Left cardiac atrium (tissue), 4 donors: Measurements from ENCODE around the gene ZC2HC1B. TPM values are rescaled to one million over a fixed set of nuclear protein-coding genes. Genes with fewer than 3 reads are reported as not detected.

Experiments used
- ATAC-seq, 2 donors: fragments of 200-7000 bp; cut with Tn5 transposase; one replicate each; pipeline ENCODE4 v1.9.1; 2020; ENCODE audit warnings: mild to moderate bottlenecking in 2 of 2, moderate library complexity in 2 of 2
- DNase-seq: peaks from one replicate; pipeline ENCODE4 v3.0.0-alpha.2; 2020
- intact Hi-C, 2 donors: fragments of 100-400 bp; cut with DNase I; formaldehyde crosslinking; loops; one replicate each; pipeline versions ENCODE4 v1.14.1 to v1.15.1; 2022 to 2023
- total RNA-seq, 2 donors: library from RNA; stranded (reverse); fragmentation: NEBNext Ultra II Directional; extraction: Animal tissue kit (Norgen Biotek cat#: 25700); gene quantifications; one replicate each; pipeline ENCODE4 v1.2.1, GENCODE V29; 2021
- donor health status: DM: no; HTN: yes; CAD: no.
- donor health status: DM: no; HTN: yes; CAD: no; lungs with severe emphysema.
- donor health status: DM: yes; HTN: yes; CAD: no.
- donor health status: Dilated cardiomyopathy.

Gene ZC2HC1B
- total RNA-seq, 2 donors from 2014 or later: not detected

- ATAC-seq: no peak
- intact Hi-C loops: no loop called here
- DNase-seq: no peak
Measured at GRCh38 chr6:143973097-143973966, 109.1 kb downstream of the ZC2HC1B start.

GRCh38 chr6:143974089-143974488 lies 109.8 kb downstream of the ZC2HC1B start:
- ATAC-seq: no peak
- DNase-seq: no peak
- intact Hi-C loops: no loop called here

DNA sequence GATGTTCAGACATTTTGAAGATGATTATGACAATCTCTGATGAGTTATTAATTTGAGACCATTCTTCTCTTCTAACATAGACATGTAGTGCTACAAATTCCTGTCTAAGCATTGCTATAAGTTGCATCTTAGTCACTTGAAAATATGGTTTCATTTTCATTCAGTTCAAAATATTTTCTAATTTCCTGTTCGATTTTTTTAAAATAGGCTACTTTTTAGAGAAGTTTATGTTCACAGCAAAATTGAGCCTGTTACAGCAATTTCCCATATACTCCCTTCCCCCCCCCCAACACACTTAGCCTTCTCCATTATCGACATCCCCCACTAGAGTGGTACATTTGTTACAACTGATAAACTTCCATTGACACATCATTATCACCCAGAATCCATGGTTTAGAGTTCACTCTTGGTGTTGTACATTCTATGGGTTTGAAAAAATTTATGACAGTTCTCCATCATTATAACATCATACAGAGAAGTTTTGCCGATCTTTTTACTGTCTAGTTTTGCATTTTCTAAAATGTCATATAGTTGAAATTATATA lies 112.6 kb downstream of the ZC2HC1B start:
- ATAC-seq (no peak), DNase-seq (no peak)
- intact Hi-C loops: no loop called here

DNA sequence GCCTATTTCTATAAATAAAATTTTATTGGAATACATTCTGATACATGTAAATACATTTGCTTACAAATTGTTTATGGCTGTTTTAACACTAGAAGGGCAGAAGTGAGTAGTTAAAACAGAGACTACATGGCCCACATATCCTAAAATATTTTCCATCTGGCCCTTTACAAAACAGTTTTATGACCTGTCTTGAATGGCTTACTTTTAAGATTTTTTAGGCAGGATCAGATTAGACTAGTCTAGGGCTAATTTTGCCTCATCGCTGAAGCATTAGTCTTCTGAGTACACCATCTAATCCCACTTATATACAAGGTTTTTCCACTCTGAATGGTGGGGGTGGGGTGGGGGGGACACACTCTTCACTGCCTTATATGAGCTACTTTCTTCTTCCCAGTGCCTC lies 116.6 kb downstream of the ZC2HC1B start:
- ATAC-seq (no peak), DNase-seq (no peak)
- intact Hi-C loops: no loop called here

GRCh38 chr6:143982968-143983367 lies 118.7 kb downstream of the ZC2HC1B start:
- intact Hi-C loops: no loop called here
- no peak for DNase-seq
- no peak for ATAC-seq

GRCh38 chr6:143984666-143985065 lies 120.4 kb downstream of the ZC2HC1B start:
- ATAC-seq: no peak
- intact Hi-C loops: no loop called here
- no peak for DNase-seq

- intact Hi-C loops: no loop called here
- ATAC-seq (no peak), DNase-seq (no peak)
Measured at GRCh38 chr6:143986463-143987065, 122.3 kb downstream of the ZC2HC1B start.

Other genes starting within 250 kb of the ZC2HC1B start
- gene PHACTR2, start 186.5 kb upstream of the ZC2HC1B start, total RNA-seq: 10 to 100 TPM; 53.9 to 56.7 TPM
- gene LTV1, start 21.1 kb upstream of the ZC2HC1B start, total RNA-seq: 10 to 100 TPM; 13.1 to 20.0 TPM
- gene PLAGL1, start 143.8 kb downstream of the ZC2HC1B start, total RNA-seq: 10 to 100 TPM; 14.3 to 16.6 TPM
- gene SF3B5, start 231.1 kb downstream of the ZC2HC1B start, total RNA-seq: 100 to 1,000 TPM; 117 to 122 TPM